CD4-positive, alpha-beta memory T cell (primary cell): Measurements from ENCODE around the gene COX11. TPM values are rescaled to one million over a fixed set of nuclear protein-coding genes. Genes with fewer than 3 reads are reported as not detected.

Experiments
- polyA plus RNA-seq, 2 donors: library from polyadenylated mRNA; unstranded; fragments of 300-500 nt; fragmentation: Illumina TruSeq; gene quantifications; one replicate each; pipeline ENCODE4 v1.2.3, GENCODE V29; 2021
- total RNA-seq, 2 experiments: library from RNA; stranded (reverse); gene quantifications; one replicate each; pipeline ENCODE4 v1.2.3, GENCODE V29; 2021

Gene COX11
- total and polyA plus RNA-seq, 4 experiments from 2014 or later, result 58.0 to 86.0 (median 83.7) TPM

Other genes with a start within 250 kb of the COX11 start
- gene TOM1L1, start 67.8 kb downstream of the COX11 start, total RNA-seq, result under 1 TPM in 1 of 2 experiments, not detected in 1; 0.53 TPM
- gene TOM1L1, start 67.8 kb downstream of the COX11 start, polyA plus RNA-seq, result under 1 TPM in 1 of 2 donors, not detected in 1; 0.48 TPM
- gene STXBP4, start 111 bp upstream of the COX11 start, total RNA-seq, result 10 to 100 TPM; 11.1 to 12.8 TPM
- gene STXBP4, start 111 bp upstream of the COX11 start, polyA plus RNA-seq, result 1 to 10 TPM; 1.5 to 3.5 TPM